ENCODE results near the gene PGAP6.
"Not testable (repeated sequence)": the region's sequence is repeated elsewhere in the genome, so short reads cannot be mapped to it uniquely, and the experiment has no call there.

Gene PGAP6

DNA sequence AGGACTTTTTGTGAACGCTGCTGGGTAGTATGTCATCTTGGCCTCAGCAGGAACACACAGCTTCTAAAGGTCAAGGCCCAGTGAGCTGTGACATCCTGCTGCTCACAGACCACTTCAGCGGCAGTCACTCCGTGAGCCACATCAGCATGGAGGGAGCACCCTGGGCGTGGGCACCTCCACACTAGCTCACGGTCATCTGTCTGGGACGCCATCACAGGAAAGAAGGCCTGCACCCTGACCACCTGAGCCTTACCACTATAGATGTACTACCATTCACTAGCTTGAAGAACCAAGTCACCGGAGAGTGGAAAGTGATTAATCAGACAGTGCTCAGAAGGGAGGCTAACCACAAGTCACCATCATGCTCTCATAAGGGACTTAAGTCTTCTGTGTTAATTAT is 32.6 kb downstream of the PGAP6 start:
- DNase-seq (ENCODE audit: low read depth) = no peak

DNA sequence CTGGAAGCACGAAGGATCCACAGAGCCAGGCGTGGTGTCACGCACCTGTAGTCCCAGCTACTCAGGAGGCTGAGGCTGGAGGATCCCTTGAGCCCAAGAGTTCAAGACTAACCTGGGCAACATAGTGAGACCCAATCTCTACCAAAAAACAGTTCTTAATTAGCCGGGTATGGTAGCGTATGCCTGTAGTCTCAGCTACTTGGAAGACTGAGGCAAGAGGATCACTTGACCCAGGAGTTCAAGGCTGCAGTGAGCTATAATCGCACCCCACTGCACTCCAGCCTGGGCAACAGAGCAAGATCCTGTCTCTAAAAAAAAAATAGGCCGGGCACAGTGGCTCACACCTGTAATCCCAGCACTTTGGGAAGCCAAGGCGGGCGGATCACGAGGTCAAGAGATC is 33.3 kb downstream of the PGAP6 start:
- not testable (repeated sequence) for DNase-seq (ENCODE audit: low read depth)

DNA sequence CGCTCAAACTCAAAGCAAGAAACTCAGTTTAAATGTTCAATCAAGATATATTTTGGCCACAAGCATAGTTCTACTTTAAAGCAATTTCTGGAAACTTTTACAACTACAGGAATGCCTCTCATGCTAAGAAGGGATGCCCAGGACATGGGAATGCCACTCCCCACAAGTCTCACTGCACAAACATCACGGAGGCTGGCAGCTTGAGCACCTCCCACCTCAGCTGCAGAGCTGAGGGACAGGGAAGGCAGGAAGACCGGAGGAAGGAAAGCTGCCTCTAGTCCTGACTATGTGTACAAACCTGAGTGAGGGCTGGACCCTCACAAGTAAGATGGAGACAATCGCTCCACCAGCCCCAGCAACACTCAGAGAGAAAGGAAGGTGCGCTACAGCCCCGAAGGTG is 34.6 kb downstream of the PGAP6 start:
- DNase-seq (ENCODE audit: low read depth) = no peak

DNA sequence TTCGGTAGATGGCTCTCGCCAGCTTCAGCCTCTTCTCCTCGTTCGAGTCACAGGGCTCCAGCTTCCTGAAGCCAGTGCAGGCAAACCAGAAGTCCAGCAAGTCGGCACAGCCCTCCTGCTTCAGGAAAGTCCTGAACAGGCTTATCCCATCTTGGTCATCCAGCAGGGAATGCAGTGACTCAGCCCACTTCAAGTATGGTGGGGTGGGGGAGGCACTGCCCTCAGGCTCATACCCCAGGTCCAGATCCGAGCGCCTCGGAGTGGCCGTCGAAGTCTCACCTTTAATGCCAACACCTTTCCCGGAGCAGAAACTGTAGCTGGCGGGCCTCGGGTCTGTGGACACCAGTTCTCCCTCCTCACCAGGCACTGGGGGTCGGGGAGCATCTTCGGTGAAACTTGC is 35.2 kb downstream of the PGAP6 start:
- no peak for DNase-seq (ENCODE audit: low read depth)

DNA sequence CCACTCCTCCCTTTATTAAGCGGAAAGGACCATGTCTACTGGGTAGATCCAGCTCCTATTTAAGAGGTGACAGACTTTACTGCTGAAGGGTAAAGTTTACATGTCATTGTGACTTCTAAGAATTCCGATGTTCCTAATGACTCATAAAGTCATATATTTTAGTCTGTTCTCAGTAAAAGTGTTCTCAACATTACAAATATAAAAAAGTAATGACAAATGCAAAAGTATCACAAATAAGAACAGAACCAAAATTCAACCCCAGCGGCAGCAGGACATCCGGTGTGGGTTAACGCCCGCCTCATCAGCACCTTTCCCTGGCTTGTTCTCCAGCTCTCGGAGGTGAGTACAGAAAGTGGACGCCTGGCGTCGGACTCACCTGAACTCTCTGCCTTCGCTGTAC is 36.0 kb downstream of the PGAP6 start:
- DNase-seq (ENCODE audit: low read depth) = no peak

DNA sequence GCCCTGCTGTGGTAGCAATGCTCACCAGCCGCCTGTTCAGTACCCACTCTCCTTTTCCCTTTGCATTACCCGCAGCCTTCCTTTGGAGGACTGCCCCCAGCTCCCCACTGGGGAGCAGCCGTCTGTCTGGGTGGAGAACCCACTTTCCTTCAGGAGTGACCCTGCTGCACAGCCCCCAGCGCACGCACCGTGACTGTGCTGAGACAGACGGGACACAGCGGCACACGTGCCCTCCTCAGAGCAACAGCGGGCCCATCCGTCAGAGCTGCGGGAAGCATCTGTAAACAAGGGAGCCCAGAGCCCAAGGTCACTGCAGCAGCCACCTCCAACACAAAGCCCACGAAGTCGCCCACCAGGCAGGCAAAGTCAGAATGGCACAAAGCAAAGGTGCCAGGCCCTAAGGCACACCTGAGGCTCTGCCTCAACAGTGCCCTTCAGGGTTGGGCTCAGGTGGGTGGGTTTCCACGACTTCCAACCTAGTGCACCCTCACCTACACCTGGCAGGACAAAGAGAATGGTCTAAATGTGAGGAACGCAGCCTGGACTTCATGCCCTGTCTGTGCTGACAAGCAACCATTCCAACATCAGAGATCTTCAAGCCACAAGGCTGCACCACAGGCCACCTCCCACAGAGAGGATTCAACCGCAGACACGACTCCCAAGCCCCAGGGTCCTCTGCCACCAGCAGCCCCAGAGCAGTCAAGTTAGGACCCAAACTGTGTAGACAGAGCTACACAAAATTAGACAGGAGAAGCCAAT is 39.1 kb downstream of the PGAP6 start:
- DNase-seq (ENCODE audit: low read depth) = no peak

DNA sequence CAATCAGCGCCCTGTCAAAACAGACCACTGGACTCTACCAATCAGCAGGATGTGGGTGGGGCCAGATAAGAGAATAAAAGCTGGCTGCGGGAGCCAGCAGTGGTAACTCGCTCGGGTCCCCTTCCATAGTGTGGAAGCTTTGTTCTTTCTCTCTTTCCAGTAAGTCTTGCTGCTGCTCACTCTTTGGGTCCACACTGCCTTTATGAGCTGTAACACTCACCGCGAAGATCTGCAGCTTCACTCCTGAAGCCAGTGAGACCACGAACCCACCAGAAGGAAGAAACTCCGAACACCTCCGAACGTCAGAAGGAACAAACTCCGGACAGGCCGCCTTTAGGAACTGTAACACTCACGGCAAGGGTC is 39.8 kb downstream of the PGAP6 start:
- DNase-seq (ENCODE audit: low read depth) = not testable (repeated sequence)

DNA sequence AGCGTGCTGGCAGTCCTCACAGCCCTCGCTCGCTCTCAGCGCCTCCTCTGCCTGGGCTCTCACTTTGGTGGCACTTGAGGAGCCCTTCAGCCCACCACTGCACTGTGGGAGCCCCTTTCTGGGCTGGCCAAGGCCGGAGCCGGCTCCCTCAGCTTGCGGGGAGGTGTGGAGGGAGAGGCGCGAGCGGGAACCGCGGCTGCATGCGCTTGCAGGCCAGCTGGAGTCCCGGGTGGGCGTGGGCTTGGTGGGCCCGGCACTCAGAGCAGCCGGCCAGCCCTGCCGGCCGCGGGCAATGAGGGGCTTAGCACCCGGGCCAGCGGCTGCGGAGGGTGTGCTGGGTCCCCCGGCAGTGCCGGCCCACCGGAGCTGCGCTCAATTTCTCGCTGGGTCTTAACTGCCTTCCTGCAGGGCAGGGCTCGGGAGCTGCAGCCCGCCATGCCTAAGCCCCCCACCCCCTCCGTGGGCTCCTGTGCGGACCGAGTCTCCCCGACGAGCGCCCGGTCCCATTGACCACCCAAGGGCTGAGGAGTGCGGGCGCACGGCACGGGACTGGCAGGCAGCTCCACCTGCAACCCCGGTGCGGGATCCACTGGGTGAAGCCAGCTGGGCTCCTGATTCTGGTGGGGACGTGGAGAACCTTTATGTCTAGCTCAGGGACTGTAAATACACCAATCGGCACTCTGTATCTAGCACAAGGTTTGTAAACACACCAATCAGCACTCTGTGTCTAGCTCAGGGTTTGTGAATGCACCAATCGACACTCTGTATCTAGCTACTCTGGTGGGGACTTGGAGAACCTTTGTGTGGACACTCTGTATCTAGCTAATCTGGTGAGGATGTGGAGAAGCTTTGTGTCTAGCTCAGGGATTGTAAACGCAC is 40.4 kb downstream of the PGAP6 start:
- not testable (repeated sequence) for DNase-seq (ENCODE audit: low read depth)

DNA sequence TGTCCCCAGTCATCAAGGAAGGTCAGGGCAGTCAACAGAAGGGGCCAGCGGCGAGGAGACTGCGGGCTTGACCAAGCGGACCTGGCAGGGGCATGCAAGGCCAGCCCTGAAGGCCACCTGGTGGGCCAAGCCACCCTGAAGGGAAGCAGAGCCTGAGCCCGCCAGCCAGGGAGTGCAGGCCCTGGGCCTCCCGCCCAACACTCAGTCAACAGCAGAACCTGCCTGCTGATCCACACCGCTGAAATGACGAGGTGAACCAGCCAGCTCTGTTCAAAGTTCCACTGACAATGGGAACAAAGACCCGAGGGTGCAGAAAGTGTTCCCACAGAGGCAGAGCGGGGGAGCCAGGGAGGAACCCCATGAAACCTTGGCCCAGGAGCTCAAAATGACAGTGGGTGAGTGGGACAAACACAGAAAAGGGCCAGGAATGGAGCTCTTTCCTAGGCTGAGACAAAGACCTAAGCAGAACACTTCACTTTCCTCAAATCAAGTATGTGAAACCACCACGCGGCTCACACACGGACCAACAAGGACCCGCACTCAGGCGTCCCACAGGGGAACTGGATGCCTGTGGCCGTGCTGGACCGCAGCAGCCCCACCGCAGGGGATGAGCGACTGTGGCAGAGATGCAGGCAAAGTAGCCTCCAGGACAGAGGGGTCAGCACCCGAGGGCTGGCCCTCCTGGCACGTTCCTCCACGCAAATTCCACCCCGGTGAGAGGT is 41.2 kb downstream of the PGAP6 start:
- DNase-seq (ENCODE audit: low read depth) = no peak

DNA sequence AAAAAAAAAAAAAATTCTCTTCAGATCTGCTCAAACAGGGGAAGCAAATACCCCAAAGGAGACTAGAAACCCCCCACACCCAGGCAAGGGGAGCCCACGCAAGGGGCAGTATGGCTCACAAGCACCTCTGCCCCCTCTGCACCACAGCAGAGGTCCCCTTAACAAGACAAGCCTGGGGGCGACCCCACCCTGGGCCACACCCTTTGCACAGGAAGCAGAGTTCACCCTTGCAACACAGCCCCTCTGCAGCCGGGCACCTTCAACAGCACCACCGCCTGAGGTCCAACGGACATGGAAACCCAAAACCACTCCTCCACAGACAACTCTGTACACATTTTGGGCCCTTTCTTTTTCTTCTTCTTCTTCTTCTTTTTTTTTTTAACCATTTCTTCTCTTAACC is 42.1 kb downstream of the PGAP6 start:
- DNase-seq (ENCODE audit: low read depth) = no peak

DNA sequence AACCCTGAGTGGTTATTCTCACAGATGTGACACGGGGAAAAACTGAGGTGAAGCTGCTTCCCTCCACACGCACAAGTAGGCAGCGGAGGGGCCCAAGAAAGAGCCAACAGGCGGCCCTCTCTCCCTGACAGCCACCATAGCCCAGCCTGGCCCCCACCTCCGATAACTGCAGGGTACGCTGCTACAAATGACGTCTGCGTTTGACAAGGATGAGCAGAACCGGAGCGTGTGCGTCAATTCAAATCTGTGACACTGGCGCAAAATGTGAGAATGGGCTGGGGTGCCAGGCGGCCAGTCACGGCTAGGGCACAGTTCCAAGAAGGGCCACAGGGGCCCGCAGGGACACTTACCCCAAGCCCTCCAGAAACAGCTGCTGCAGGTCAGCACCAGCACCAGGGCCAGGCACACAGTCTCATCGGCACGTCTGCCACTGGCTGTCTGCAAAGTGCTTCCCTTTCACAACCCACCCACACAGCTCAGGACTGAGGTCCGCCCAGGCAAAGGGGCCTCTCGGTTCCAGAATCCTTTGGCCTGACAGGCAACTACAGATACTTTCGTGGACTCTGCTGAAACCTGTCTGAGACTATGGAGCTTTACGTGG is 43.7 kb downstream of the PGAP6 start:
- DNase-seq (ENCODE audit: low read depth) = no peak

DNA sequence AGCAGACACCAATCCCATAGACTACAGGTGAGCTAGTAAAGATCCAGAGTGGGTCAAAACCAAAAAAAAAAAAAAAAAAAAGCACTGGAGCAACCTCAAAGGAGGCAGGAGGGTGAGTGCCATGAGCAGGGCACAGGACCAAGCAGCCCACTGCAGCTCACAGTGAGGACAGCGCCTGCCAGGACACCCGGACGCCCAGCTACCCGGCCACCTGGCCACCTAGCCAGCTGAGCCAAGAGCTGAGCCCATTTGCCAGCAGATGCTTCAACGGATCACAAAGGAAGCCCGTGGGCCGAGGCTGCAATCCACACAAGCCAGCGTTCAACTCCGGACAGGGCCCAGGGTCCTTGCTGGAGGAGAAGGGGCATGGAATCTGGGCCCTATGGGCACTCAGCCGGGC is 44.3 kb downstream of the PGAP6 start:
- DNase-seq (ENCODE audit: low read depth) = no peak

DNA sequence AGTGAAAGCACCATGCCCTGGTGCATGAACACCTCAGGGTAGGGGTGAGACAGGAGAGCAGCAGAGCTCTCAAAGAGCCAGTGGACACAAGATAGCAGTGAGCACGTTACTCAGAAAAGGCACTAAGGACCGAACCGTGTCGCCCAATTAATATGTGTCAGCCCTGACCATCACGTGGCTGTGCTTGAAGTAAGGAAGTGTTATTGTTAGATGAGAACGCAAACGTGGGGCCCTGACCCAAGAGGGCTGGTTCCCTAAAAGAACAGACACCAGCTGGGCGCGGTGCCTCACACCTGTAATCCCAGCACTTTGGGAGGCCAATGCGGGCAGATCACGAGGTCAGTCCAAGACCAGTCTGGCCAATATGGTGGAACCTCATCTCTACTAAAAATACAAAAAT is 45.5 kb downstream of the PGAP6 start:
- no peak for DNase-seq (ENCODE audit: low read depth)

DNA sequence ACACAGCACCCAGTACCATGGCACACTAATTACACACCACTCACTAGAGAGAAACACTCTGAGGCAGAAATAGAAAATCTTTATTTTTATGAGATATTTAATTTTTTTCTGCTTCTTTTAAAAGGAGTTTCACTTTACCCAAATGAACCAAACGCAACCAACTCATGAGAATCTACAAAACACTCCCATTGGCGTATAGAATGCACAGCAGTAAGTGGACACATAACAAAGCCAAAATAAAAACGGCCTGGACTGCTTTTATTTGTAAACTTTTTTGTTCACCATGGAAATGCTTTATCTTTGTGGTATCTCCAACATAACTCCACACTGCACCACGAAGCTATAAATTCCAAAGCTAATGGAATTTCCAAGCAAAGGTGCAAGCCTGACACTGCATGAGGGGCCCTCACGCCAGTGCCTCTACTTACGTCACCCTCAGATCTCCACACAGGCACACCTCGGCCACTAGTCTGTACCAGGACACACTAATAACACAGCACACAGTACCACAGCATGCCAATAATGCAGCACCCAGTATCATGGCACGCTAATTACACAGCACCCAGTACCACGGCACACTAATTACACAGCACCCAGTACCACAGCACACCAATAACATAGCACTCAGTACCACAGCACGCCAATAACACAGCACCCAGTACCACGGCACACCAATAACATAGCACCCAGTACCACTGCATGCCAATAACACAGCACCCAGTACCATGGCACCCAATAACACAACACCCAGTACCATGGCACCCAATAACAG is 46.7 kb downstream of the PGAP6 start:
- not testable (repeated sequence) for DNase-seq (ENCODE audit: low read depth)

DNA sequence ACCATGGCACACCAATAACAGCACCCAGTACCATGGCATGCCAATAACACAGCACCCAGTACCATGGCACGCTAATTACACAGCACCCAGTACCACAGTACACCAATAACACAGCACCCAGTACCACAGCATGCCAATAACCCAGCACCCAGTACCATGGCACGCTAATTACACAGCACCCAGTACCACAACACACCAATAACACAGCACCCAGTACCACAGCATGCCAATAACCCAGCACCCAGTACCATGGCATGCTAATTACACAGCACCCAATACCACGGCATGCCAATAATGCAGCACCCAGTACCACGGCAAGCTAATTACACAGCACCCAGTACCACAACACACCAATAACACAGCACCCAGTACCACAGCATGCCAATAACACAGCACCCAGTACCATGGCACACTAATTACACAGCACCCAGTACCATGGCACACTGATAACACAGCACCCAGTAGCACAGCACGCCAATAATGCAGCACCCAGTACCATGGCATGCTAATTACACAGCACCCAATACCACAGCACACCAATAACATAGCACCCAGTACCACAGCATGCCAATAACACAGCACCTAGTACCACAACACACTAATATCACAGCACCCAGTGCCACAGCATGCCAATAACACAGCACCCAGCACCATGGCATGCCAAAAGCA is 47.5 kb downstream of the PGAP6 start:
- DNase-seq (ENCODE audit: low read depth) = not testable (repeated sequence)

DNA sequence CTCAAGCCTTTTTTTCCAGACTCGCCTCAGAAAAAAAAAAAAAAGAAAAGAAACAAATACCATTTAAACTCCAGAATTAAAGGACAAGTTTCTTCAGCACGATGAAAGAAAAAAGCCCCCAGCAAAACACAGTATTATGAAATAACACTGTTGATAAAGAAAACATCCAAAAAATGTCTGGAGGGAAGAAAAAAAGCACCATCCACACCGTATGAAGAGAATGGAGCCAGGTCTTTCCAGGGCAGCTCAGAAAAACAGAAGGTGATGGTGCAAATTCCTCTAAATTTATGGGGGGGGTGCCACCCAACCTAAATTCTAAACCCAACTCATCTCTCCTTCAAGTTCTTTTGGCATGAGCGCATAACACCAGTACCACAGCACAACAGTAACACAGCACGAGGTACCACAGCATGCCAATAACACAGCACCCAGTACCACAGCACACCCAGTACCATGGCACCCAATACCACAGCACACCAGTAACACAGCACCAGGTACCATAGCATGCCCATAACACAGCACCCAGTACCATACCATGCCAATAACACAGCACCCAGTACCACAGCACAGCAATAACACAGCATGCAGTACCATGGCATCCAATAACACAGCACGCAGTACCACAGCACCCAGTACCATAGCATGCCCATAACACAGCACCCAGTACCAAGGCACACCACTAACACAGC is 48.2 kb downstream of the PGAP6 start:
- DNase-seq (ENCODE audit: low read depth) = no peak

DNA sequence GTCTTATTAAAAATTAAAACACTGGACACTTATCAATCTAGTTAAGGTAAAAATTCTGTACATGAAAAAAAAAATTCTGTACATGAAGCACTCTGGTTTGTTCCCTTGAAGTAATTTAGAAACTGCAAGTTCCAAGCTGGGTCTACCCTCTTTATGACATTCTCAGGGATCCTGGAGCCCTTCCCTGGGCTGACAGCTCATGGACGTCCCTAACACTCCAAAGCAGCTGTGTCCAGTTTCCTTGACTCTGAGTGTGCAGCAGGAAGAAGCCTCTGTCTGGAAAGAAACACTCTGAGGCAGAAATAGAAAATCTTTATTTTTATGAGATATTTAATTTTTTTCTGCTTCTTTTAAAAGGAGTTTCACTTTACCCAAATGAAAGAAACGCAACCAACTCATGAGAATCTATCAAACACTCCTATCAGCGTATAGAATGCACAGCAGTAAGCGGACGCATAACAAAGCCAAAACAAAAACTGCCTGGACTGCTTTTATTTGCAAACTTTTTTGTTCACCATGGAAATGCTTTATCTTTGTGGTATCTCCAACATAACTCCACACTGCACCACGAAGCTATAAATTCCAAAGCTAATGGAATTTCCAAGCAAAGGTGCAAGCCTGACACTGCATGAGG is 50.5 kb downstream of the PGAP6 start:
- DNase-seq (ENCODE audit: low read depth) = not testable (repeated sequence)

DNA sequence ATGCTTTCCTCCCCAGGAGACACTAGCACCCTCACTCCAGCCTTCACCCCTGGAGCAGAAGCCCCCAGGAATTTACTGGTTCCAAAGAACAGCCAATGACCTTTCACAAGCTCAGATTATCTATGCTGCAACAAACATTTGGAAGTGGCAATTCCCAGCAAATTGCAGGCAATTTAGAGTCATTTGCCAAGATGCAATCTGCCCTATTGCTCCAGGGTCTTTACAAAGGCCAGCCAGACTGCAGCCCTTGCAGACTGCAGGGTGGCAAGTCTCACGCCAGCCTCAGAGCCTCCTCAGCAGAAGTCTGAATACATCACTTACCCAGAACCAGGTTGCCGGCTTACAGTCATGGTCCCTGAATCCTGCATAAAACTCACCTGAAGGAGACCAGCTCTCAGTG is 51.0 kb downstream of the PGAP6 start:
- DNase-seq (ENCODE audit: low read depth) = no peak

DNA sequence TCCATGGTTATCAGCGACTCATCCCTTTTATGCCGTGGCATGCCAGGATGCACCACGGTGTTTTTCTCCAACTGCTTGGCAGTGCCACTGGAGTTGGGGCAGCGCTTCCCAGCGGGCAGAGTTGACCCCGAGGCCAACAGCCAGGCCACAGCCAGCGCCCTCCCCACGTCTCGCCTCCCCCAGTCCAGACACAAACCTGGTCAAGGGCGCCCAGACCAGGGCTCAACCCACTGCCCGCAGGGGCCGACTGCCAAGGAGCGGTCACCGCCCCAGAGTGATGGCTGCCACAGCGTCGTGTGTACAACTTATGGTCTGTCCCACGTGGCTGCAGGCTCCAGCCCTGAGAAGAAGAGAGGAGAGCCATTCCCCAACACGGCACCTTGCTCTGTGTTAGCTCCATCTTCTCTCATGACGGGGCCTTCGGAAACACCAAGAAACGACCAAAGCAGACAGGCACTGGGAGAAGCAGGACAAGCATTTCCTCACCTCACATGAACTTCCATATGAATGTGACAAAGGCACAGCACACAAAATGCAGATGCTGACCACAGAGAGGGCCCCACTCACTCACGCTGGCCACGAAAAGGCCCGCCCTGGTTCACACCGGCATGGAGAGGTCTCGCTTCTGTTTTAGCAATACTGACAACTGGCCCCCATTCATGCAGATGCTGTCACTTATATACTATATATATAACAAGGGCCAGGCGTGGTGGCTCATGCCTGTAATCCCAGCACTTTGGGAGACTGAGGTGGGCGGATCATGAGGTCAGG is 56.2 kb downstream of the PGAP6 start:
- no peak for DNase-seq (ENCODE audit: low read depth)

All from GM04503 (cell line).